PC-9 (cell line): ENCODE results near the gene TMEM51.

Experiments
- CTCF ChIP-seq: fragments of 200-600 bp; sonication (generic); conservative IDR thresholded peaks from 2 replicates; pipeline ENCODE4 v1.6.1; 2017; ENCODE audit warnings: mixed run types, antibody characterized with exemption, mild to moderate bottlenecking, moderate library complexity
- EZH2 ChIP-seq: fragments of 200-600 bp; sonication (generic); IDR thresholded peaks from 2 replicates; pipeline ENCODE4 v1.8.0; 2017; ENCODE audit warnings: antibody characterized with exemption, low read depth

- TF ChIP-seq CTCF (no peak), EZH2 (no peak)
Observed at GRCh38 chr1:15130607-15131006, 22.9 kb upstream of the TMEM51 start.
